ENCODE measurements around the gene ASTE1.

The ASTE1 gene

DNA sequence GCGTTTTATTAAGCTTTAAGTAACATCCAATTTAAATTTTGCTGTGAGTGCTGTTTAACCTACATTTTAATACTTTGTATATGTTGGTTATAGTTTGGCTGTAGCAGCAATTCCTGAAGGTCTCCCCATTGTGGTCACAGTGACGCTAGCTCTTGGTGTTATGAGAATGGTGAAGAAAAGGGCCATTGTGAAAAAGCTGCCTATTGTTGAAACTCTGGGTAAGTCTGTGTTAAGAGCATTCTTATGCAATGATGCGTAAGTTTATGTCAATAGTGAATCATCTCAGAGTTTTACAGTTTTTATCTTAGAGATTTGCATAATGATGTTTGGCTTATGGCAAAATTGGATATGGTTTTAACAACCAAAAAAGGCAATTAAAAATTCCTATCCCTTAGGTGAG, 62.7 kb downstream of the ASTE1 start:
- Mint-ChIP-seq H3K4me3 (no peak overlapping the region), H3K27me3 (no peaks in the 10 kb centered on the region), H3K36me3 (ENCODE audit: insufficient read depth) (peaks cover 27% of the 10 kb centered on the region), H3K4me1 (ENCODE audit: low read depth in 2 of 2) (no peaks in the 10 kb centered on the region), H3K27ac (no peak overlapping the region), H3K9me3 (no peaks in the 10 kb centered on the region)
- no peak for ATAC-seq (replicated peaks)
- no peak for DNase-seq
